Peyer's patch (tissue), 4 donors: Measurements from ENCODE around the gene ANTXR1. TPM values are rescaled to one million over a fixed set of nuclear protein-coding genes. Genes with fewer than 3 reads are reported as not detected.

ENCODE experiments used
- DNase-seq, 3 donors: peaks; one replicate each; pipeline ENCODE4 v3.0.0-alpha.2; 2017 to 2019
- H3K27ac ChIP-seq, 4 donors: fragments of 200-600 bp; sonication (generic); one replicate each; pipeline ENCODE4 v1.5.1; 2016 to 2019
- H3K27me3 ChIP-seq, 2 donors: fragments of 200-600 bp; sonication (generic); one replicate each; pipeline ENCODE4 v1.5.1; 2019
- H3K36me3 ChIP-seq, 3 donors: fragments of 200-600 bp; sonication (generic); one replicate each; pipeline ENCODE4 v1.5.1; 2016 to 2019
- H3K4me1 ChIP-seq, 4 donors: fragments of 200-600 bp; sonication (generic); one replicate each; pipeline ENCODE4 v1.5.1; 2016 to 2019
- H3K4me3 ChIP-seq, 4 donors: fragments of 200-600 bp; sonication (generic); 1 replicate in 3 of 4; 2 replicates in 1 of 4; pipeline ENCODE4 v1.5.1; 2016 to 2019; ENCODE audit warnings: mild to moderate bottlenecking in 1 of 4
- H3K9me3 ChIP-seq, 4 donors: fragments of 200-600 bp; sonication (generic); one replicate each; pipeline ENCODE4 v1.5.1; 2016 to 2019; ENCODE audit warnings: mild to moderate bottlenecking in 1 of 4
- POLR2A ChIP-seq, 2 donors: fragments of 450-650 bp; IDR thresholded peaks; one replicate each; pipeline ENCODE4 v1.5.1; 2017; ENCODE audit warnings: antibody characterized with exemption in 2 of 2, mild to moderate bottlenecking in 2 of 2, moderate library complexity in 2 of 2
- total RNA-seq, 4 donors: library from RNA; depleted of rRNA; stranded (reverse); fragments of >200 nt; gene quantifications; one replicate each; pipeline ENCODE4 v1.1.0, GENCODE V29; 2016
- TF ChIP-seq, protein P1 (sequence below), 6 experiments: fragments of 450-650 bp in 4 of 6; fragments of 200-600 bp in 2 of 6; sonication (generic) in 1 of 6; IDR thresholded peaks; one replicate each; pipeline ENCODE4 v1.5.1; 2017 to 2019; ENCODE audit warnings: antibody characterized with exemption in 6 of 6, mild to moderate bottlenecking in 3 of 6, moderate library complexity in 1 of 6

Gene ANTXR1
- total RNA-seq, 4 donors from 2014 or later: 5.4 to 39.6 (median 25.0) TPM

DNA sequence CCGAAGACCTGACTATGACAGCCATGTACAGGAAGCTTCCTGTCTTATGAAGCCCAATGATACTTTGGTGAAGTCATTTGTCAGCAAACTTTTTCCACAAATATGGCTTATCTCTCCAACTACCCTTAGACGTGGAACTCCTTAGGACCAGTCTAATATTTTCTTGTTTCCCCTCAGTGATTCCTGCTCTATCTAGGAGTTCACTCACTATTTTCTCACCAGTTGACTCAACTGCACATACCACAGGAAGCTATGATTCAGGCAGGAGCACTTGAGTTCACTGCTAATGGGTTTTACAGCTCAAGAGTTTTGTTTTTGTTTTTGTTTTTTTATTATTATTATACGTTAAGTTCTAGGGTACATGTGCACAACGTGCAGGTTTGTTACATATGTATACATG is 109.3 kb downstream of the ANTXR1 start:
- H3K4me1 ChIP-seq: peaks cover 0 to 4% (median 0%) of the 10 kb centered on the region in 4 donors
- no peak overlapping the region for H3K4me3 ChIP-seq
- DNase-seq: no peak
- H3K27me3 ChIP-seq: no peaks in the 10 kb centered on the region
- no peaks in the 10 kb centered on the region for H3K36me3 ChIP-seq
- TF ChIP-seq, protein P1, sequence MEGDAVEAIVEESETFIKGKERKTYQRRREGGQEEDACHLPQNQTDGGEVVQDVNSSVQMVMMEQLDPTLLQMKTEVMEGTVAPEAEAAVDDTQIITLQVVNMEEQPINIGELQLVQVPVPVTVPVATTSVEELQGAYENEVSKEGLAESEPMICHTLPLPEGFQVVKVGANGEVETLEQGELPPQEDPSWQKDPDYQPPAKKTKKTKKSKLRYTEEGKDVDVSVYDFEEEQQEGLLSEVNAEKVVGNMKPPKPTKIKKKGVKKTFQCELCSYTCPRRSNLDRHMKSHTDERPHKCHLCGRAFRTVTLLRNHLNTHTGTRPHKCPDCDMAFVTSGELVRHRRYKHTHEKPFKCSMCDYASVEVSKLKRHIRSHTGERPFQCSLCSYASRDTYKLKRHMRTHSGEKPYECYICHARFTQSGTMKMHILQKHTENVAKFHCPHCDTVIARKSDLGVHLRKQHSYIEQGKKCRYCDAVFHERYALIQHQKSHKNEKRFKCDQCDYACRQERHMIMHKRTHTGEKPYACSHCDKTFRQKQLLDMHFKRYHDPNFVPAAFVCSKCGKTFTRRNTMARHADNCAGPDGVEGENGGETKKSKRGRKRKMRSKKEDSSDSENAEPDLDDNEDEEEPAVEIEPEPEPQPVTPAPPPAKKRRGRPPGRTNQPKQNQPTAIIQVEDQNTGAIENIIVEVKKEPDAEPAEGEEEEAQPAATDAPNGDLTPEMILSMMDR (IDR thresholded peaks at IDR 0.05): no peak
- TF ChIP-seq POLR2A (IDR thresholded peaks at IDR 0.05): no peak
- H3K9me3 ChIP-seq: no peaks in the 10 kb centered on the region
- no peak overlapping the region for H3K27ac ChIP-seq

DNA sequence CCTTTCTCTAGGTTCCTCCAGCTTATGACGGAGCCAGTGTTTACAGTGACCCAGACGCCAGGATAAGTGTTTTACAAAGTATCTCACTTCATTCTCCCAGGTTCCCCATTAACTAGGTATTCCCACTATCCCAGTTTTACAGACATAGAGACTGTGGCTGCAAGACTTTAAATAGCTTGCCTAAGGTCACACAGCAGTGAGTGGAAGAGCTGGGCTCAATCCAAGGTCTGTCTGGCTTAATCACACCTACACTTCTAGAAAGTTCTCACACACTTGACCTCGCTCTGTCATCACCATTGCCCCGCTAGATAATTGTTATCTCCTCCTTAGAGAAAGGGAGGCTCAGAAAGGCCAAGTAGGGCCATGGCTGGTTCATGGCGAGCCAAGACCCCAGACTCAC is 110.2 kb downstream of the ANTXR1 start:
- TF ChIP-seq POLR2A (IDR thresholded peaks at IDR 0.05): no peak
- TF ChIP-seq, protein P1 (IDR thresholded peaks at IDR 0.05): no peak

DNA sequence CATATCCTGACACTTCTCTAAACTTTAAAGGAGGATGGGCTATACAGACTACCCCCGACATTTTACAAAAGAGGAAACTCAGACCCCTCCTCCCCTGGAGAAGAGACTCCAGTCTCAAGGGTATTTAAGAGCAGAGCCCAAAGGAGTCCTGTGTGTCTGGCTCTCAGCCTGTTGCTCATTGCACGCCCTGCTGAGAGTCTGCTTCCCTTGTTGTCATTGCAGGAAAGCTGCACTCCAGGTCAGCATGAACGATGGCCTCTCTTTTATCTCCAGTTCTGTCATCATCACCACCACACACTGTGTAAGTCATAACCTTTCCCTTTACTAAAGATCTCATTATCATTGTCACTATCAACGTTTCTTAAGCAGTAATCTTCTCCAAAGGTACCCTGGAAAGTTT is 111.4 kb downstream of the ANTXR1 start:
- Histone ChIP-seq H3K4me3 (no peak overlapping the region), H3K27ac (no peak overlapping the region), H3K4me1 (no peaks in the 10 kb centered on the region), H3K36me3 (no peaks in the 10 kb centered on the region), H3K27me3 (no peaks in the 10 kb centered on the region), H3K9me3 (no peaks in the 10 kb centered on the region)
- DNase-seq: no peak
- TF ChIP-seq, protein P1 (IDR thresholded peaks at IDR 0.05): no peak
- no peak for TF ChIP-seq POLR2A (IDR thresholded peaks at IDR 0.05)

More for the DNA sequence above, 110.2 kb downstream of the ANTXR1 start:
- Histone ChIP-seq H3K27ac (no peak overlapping the region), H3K4me3 (no peak overlapping the region), H3K4me1 (peaks cover 0 to 4% (median 0%) of the 10 kb centered on the region in 4 donors), H3K9me3 (no peaks in the 10 kb centered on the region), H3K36me3 (no peaks in the 10 kb centered on the region), H3K27me3 (no peaks in the 10 kb centered on the region)
- DNase-seq: no peak

DNA sequence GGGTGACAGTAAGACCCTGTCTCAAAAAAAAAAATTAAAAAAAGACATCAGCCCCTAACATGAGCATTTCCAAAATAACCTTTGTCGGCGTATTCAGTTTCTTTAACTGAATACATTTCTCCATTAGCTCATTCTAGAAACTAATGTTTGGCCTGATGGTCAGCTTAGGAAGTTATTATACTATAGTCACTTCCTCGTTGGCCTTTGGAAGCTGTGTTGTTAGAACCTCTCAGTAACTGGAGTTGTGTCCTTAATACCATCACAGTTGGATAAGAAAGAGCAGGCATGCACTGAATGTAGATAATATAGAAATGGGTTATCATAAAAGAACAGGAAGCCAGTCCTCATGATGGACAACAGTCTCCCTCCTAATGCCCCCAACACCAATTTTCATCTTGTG is 112.8 kb downstream of the ANTXR1 start:
- TF ChIP-seq POLR2A (IDR thresholded peaks at IDR 0.05): no peak
- TF ChIP-seq, protein P1 (IDR thresholded peaks at IDR 0.05): no peak
- H3K27ac ChIP-seq: no peak overlapping the region
- H3K4me1 ChIP-seq: no peaks in the 10 kb centered on the region
- H3K4me3 ChIP-seq: no peak overlapping the region
- no peaks in the 10 kb centered on the region for H3K9me3 ChIP-seq
- no peaks in the 10 kb centered on the region for H3K36me3 ChIP-seq
- no peak for DNase-seq
- H3K27me3 ChIP-seq: no peaks in the 10 kb centered on the region

DNA sequence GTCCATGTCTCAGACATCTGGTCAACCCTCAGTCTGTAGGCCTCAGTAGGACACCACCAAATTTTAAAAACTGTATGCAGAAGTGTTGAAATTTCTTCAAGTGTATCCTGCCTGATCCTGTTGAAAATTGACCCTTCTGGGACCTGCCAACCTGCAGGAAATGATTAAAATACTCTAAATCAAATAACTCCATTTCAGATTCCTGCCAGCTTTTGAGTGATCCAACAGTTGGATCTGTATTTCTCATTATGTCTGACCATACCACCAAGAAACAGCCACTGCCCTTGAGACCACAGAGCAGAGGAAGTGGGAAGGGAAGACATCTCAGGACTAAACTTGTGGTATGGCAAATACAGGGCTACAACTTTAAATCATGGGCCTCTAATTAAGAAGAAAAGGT is 113.4 kb downstream of the ANTXR1 start:
- Histone ChIP-seq H3K4me1 (no peaks in the 10 kb centered on the region), H3K4me3 (no peak overlapping the region), H3K36me3 (no peaks in the 10 kb centered on the region), H3K27ac (no peak overlapping the region), H3K27me3 (no peaks in the 10 kb centered on the region), H3K9me3 (no peaks in the 10 kb centered on the region)
- no peak for DNase-seq
- TF ChIP-seq POLR2A (IDR thresholded peaks at IDR 0.05): no peak
- TF ChIP-seq, protein P1 (IDR thresholded peaks at IDR 0.05): no peak

DNA sequence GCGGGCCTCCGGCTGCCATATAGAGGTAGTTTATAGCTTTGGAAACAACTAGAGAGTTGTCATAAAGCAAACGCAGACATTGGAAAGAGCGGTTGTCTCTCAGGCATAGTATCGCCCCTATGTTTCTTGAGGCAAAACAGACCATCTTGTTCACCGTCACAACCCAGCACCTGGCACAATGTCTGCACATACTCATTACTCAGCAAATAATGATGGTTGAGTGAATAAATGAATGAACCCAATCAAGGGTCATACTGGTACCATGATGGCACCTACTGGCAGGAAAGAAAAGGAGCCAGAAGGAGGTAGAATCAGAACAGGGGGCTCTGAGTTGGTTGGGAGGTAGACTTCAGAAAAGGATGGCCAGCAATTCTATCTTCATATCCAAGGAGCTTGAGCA is 118.5 kb downstream of the ANTXR1 start:
- Histone ChIP-seq H3K27ac (no peak overlapping the region), H3K36me3 (no peaks in the 10 kb centered on the region), H3K4me3 (no peak overlapping the region), H3K4me1 (no peaks in the 10 kb centered on the region), H3K27me3 (no peaks in the 10 kb centered on the region), H3K9me3 (no peaks in the 10 kb centered on the region)
- no peak for DNase-seq
- TF ChIP-seq POLR2A (IDR thresholded peaks at IDR 0.05): no peak
- TF ChIP-seq, protein P1 (IDR thresholded peaks at IDR 0.05): no peak
